Lower leg skin (tissue), 4 donors: ENCODE measurements around the gene TRAPPC2L. TPM values are rescaled to one million over a fixed set of nuclear protein-coding genes. Genes with fewer than 3 reads are reported as not detected.

Experiments used
- DNase-seq, 2 donors: peaks; one replicate each; pipeline ENCODE4 v3.0.0-alpha.2; 2019; ENCODE audit warnings: low spot score in 2 of 2
- H3K4me3 ChIP-seq: fragments of 200-600 bp; sonication (generic); 2 replicates; pipeline ENCODE4 v1.5.1; 2017; ENCODE audit warnings: mild to moderate bottlenecking, low read depth; ENCODE audit not compliant: poor library complexity, severe bottlenecking
- POLR2A ChIP-seq, 2 donors: fragments of 450-650 bp; IDR thresholded peaks; one replicate each; pipeline ENCODE4 v1.6.1; 2016 to 2017; ENCODE audit warnings: antibody characterized with exemption in 2 of 2, mild to moderate bottlenecking in 1 of 2, moderate library complexity in 1 of 2
- WGBS, 2 donors: methylation state at CpG; one replicate each; pipeline ENCODE4 v1.1.5; 2018; 5-methylcytosine and 5-hydroxymethylcytosine counted together
- intact Hi-C: fragments of 100-400 bp; cut with DNase I; formaldehyde crosslinking; loops from one replicate; pipeline ENCODE4 v1.15.0; 2023; ENCODE audit warnings: low total_unique reads
- total RNA-seq, 4 donors: library from RNA; depleted of rRNA; stranded (reverse); fragments of >200 nt; gene quantifications; one replicate each; pipeline ENCODE4 v1.1.0, GENCODE V29; 2016
- TF ChIP-seq, protein P1 (sequence below), 3 donors: fragments of 450-650 bp; IDR thresholded peaks; one replicate each; pipeline ENCODE4 v1.5.1; 2016; ENCODE audit warnings: antibody characterized with exemption in 3 of 3, mild to moderate bottlenecking in 3 of 3, moderate library complexity in 2 of 3

Gene TRAPPC2L
- total RNA-seq, 4 donors from 2014 or later = 29.9 to 43.0 (median 38.6) TPM

DNA sequence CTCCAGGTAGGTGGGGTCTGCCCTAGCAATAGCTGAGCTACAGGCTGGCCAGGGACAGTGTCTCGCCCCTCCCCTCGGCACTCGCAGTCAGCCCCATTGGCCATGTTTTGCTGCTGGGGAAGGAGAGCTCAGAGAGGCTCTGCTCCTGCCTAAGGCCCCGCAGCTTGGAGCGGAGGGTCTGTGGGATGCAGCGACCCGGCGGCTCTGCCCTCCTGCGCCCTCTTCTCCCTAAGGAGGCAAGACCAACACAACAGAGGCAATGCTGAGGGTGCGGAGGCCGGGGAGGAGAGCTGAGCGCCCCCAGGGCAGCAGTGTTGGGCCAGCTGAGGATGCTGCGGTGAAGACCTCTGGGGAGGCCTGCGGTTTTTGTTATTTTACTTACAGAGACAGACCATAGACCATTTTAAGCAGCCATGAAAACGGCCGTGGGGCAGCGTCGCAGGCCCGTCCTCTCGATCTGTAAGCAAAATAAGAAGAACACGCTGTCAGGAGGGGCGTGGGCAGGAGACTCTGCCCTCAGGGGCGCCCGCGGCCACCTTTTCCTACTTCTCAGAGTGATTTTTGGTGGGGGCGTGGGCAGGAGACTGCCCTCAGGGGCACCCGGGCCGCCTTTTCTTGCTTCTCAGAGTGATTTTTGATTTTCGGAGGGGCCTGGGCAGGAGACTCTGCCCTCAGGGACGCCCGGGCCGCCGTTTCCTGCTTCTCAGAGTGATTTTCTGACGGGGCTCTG, 40.9 kb downstream of the TRAPPC2L start:
- H3K4me3 ChIP-seq = no peak overlapping the region
- 82% methylated on average over 31 to 34 of the region's 34 CpGs for WGBS, 2 donors
- no peak for TF ChIP-seq POLR2A (IDR thresholded peaks at IDR 0.05)
- TF ChIP-seq, protein P1, sequence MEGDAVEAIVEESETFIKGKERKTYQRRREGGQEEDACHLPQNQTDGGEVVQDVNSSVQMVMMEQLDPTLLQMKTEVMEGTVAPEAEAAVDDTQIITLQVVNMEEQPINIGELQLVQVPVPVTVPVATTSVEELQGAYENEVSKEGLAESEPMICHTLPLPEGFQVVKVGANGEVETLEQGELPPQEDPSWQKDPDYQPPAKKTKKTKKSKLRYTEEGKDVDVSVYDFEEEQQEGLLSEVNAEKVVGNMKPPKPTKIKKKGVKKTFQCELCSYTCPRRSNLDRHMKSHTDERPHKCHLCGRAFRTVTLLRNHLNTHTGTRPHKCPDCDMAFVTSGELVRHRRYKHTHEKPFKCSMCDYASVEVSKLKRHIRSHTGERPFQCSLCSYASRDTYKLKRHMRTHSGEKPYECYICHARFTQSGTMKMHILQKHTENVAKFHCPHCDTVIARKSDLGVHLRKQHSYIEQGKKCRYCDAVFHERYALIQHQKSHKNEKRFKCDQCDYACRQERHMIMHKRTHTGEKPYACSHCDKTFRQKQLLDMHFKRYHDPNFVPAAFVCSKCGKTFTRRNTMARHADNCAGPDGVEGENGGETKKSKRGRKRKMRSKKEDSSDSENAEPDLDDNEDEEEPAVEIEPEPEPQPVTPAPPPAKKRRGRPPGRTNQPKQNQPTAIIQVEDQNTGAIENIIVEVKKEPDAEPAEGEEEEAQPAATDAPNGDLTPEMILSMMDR (IDR thresholded peaks at IDR 0.05) = no peak
- no peak for DNase-seq
- intact Hi-C loops = no loop called here

DNA sequence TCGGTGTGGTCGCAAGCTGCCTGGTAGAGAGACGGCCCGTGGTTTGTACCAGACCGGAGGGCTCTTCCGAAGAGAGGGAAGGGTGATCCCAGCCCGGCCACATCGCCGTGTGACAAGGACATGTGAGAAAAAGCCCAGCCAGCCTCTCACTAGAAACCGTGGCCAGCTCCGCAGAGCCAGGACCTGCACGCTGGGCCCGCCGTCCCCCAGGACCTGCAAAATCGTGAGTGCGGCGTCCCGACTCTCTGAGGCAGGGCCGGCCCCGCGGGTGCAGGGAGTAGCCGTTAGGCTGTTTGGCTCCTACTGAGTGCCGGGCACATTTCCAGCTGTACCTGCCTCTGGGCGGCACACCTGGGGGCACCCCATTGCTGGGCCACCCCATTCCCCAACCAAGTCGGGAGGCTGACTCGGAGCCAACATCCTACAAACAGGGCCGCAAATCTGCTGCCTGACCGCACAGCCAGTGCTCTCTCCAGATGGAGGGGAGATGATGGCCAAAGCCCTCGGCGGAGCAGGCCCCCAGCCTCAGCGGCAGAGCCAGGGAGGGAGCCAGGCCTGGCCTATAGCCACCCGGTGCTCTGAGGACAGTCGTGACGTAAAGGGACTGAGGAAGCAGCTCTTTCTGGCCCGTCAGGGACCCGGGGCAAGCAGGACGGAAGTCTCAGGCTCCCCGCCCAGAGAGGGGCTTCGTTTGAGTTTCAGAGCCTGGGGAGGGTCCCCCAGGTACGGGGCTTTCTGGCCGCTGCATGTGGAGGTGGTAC, 43.2 kb downstream of the TRAPPC2L start:
- DNase-seq = no peak
- 64 to 65% methylated on average over 17 to 29 of the region's 41 CpGs for WGBS, 2 donors
- intact Hi-C loops = no loop called here
- no peak overlapping the region for H3K4me3 ChIP-seq
- no peak for TF ChIP-seq POLR2A (IDR thresholded peaks at IDR 0.05)
- TF ChIP-seq, protein P1 (IDR thresholded peaks at IDR 0.05) = no peak

DNA sequence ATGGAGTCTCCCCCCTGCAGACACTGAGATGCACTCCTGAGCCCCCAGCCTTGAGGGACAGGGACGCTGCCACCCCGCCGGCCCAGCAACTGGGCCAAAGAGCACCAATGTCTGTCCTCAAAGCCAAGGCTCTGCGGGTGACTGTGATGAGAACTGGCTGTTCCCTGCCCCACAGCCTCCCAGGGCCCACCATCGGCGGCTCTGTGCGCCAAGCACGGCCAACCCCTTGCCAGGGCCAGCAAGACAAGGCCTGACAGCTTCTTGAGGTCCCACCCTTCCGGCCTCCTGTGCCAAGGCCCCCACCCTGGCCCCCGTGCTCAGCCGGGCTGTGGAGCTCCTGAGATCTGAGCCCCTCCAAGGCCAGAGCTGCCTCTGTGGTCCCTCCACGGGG, 43.7 kb downstream of the TRAPPC2L start:
- WGBS, 2 donors = 79% methylated on average over 5 to 11 of the region's 12 CpGs
- no peak overlapping the region for H3K4me3 ChIP-seq
- intact Hi-C loops = no loop called here
- no peak for DNase-seq
- TF ChIP-seq, protein P1 (IDR thresholded peaks at IDR 0.05) = no peak
- no peak for TF ChIP-seq POLR2A (IDR thresholded peaks at IDR 0.05)

DNA sequence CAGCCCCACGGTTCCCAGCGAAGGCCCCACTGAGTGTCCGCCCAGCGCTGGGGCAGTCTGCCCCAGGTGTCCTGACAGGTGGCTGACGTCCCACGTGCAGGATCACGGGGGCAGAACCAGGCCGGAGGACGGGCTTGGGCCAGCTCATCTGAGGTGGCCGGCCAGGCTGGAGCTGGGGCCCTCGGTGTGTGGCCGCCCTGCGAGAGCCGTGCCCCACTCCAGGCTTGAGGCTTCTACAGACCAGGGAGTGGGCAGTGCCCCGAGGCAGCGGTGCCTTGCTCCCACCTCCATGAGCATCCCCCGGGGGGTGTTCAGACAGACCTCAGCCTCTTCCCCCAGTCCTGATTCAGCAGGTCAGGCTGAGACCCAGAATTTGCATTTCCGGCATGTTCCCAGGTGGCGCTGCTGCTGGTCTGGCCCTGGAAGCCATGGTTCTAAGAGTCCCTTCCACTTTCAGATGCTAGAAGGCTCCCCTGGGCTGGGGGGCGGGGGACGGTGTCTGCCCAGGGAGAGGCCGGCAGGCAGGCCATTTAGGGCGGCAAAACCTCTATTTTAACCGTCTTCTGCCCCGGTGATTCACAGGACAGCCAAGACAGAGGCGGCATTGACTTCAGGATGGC, 44.9 kb downstream of the TRAPPC2L start:
- no peak for DNase-seq
- H3K4me3 ChIP-seq = no peak overlapping the region
- intact Hi-C loops = no loop called here
- no peak for TF ChIP-seq POLR2A (IDR thresholded peaks at IDR 0.05)
- TF ChIP-seq, protein P1 (IDR thresholded peaks at IDR 0.05) = no peak
- 91 to 92% methylated on average over 25 to 26 of the region's 26 CpGs for WGBS, 2 donors

DNA sequence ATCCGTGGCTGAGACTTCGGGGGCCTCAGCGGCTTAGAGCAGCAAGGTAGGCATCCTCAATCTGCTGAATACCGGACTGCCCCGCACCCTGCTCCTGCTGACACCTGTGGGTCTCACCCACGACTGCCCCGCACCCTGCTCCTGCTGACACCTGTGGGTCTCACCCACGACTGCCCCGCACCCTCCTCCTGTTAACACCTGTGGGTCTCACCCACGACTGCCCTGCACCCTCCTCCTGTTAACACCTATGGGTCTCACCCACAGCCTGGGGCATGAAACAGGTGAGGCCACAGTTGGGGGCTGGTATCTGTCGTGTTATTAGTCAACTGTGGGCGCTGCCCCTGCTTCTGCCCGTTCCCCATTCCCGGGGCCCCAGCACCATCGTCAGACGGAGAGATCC, 45.8 kb downstream of the TRAPPC2L start:
- intact Hi-C loops = no loop called here
- no peak overlapping the region for H3K4me3 ChIP-seq
- no peak for DNase-seq
- WGBS, 2 donors = 68 to 70% methylated on average over 16 of the region's 16 CpGs
- no peak for TF ChIP-seq POLR2A (IDR thresholded peaks at IDR 0.05)

DNA sequence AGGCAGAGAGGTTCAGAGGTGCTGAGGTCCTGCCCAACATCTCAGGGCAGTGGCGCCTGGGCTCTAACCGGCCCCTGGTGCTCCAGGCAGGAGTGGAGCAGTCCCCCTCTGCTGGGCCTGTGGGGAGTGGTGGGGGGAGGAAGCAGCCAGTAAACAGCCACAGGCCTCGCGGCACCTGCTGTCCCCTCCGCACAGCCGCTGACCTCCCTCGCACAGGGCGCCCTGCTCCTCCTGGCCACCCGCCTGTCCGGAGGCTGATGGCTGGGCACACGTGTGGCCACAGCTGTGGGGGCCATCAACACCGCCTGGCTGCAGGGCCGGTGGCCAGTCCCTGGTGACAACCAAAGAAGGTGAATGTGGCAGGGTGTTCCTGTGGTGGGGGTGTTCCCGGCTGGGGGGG, 46.3 kb downstream of the TRAPPC2L start:
- DNase-seq = no peak
- H3K4me3 ChIP-seq = no peak overlapping the region
- TF ChIP-seq, protein P1 (IDR thresholded peaks at IDR 0.05) = no peak
- no peak for TF ChIP-seq POLR2A (IDR thresholded peaks at IDR 0.05)
- 50 to 78% methylated on average over 3 to 14 of the region's 14 CpGs for WGBS, 2 donors
- intact Hi-C loops = no loop called here
